ENCODE results near the gene TPX2. TPM values are rescaled to one million over a fixed set of nuclear protein-coding genes. Genes with fewer than 3 reads are reported as not detected.

TPX2 gene
- polyA plus RNA-seq, 1 donor (not counting 4 experiments of a cell fraction or from before 2014, with no cell fraction given), result 31.5 TPM

- no peak overlapping the region for H3K9ac ChIP-seq (ENCODE audit: control insufficient read depth, extremely low read depth, insufficient read depth, low read length)
- FAIRE-seq (no peak), DNase-seq (ENCODE audit: low read depth, low spot score) (no peak)
- H3K4me2 ChIP-seq (ENCODE audit: control insufficient read depth, extremely low read depth, insufficient read depth, low read depth, low read length), result no peak overlapping the region
- peaks cover 12 to 56% of the 10 kb centered on the region in 2 experiments for H3K36me3 ChIP-seq (ENCODE audit: control insufficient read depth in 2 of 2, extremely low read depth in 1 of 2, insufficient read depth in 2 of 2, low read length in 2 of 2)
- H3K4me3 ChIP-seq (ENCODE audit: control insufficient read depth in 2 of 3, extremely low read depth in 1 of 3, insufficient read depth in 2 of 3, low read depth in 1 of 3, low read length in 3 of 3), result no peak overlapping the region
- TF ChIP-seq EZH2 (IDR thresholded peaks at IDR 0.05; ENCODE audit: low read length), result no peak
- TF ChIP-seq CTCF (optimal IDR thresholded peaks at IDR 0.05 in 1 of 3, IDR thresholded peaks at IDR 0.05 in 1 of 3, conservative IDR thresholded peaks at IDR 0.05 in 1 of 3; ENCODE audit: extremely low read depth in 1 of 3, insufficient read depth in 2 of 3, low read length in 3 of 3), result no peak
- H2AFZ ChIP-seq (ENCODE audit: control insufficient read depth, low read length), result no peak overlapping the region
- peaks cover 84% of the 10 kb centered on the region for H3K79me2 ChIP-seq (ENCODE audit: control insufficient read depth, insufficient read depth, low read length)
- no peaks in the 10 kb centered on the region for H3K9me3 ChIP-seq (ENCODE audit: control insufficient read depth, low read depth, low read length)
- H3K27me3 ChIP-seq (ENCODE audit: control insufficient read depth, extremely low read depth, insufficient read depth, low read length), result no peaks in the 10 kb centered on the region
- H3K4me1 ChIP-seq (ENCODE audit: control insufficient read depth, extremely low read depth, insufficient read depth, low read length), result peaks cover 56% of the 10 kb centered on the region
- peaks cover 2% of the 10 kb centered on the region for H3K9me1 ChIP-seq (ENCODE audit: control insufficient read depth, extremely low read depth, insufficient read depth, low read length)
- dilution Hi-C loops (cut with MboI; ENCODE audit: extremely low pct_ligation_motif_present, low sequenced_read_pairs), result no loop called here
- peak overlapping the region; percentile 70 for H3K27ac ChIP-seq (ENCODE audit: control insufficient read depth, insufficient read depth, low read length)
- H4K20me1 ChIP-seq (ENCODE audit: control insufficient read depth, extremely low read depth, insufficient read depth, low read length), result no peaks in the 10 kb centered on the region
Observed at GRCh38 chr20:31700747-31701146, 38.3 kb upstream of the TPX2 start.

GRCh38 chr20:31701591-31701990, 37.5 kb upstream of the TPX2 start:
- Histone ChIP-seq H3K27ac (ENCODE audit: control insufficient read depth, insufficient read depth, low read length) (no peak overlapping the region), H3K4me2 (ENCODE audit: control insufficient read depth, extremely low read depth, insufficient read depth, low read depth, low read length) (no peak overlapping the region), H3K79me2 (ENCODE audit: control insufficient read depth, insufficient read depth, low read length) (peaks cover 84% of the 10 kb centered on the region), H3K9ac (ENCODE audit: control insufficient read depth, extremely low read depth, insufficient read depth, low read length) (no peak overlapping the region), H2AFZ (ENCODE audit: control insufficient read depth, low read length) (no peak overlapping the region), H3K36me3 (ENCODE audit: control insufficient read depth in 2 of 2, extremely low read depth in 1 of 2, insufficient read depth in 2 of 2, low read length in 2 of 2) (peaks cover 11 to 55% of the 10 kb centered on the region in 2 experiments), H3K9me1 (ENCODE audit: control insufficient read depth, extremely low read depth, insufficient read depth, low read length) (no peaks in the 10 kb centered on the region), H3K4me1 (ENCODE audit: control insufficient read depth, extremely low read depth, insufficient read depth, low read length) (peaks cover 56% of the 10 kb centered on the region), H3K27me3 (ENCODE audit: control insufficient read depth, extremely low read depth, insufficient read depth, low read length) (no peaks in the 10 kb centered on the region), H3K9me3 (ENCODE audit: control insufficient read depth, low read depth, low read length) (no peaks in the 10 kb centered on the region), H4K20me1 (ENCODE audit: control insufficient read depth, extremely low read depth, insufficient read depth, low read length) (no peaks in the 10 kb centered on the region), H3K4me3 (ENCODE audit: control insufficient read depth in 2 of 3, extremely low read depth in 1 of 3, insufficient read depth in 2 of 3, low read depth in 1 of 3, low read length in 3 of 3) (no peak overlapping the region)
- TF ChIP-seq CTCF (optimal IDR thresholded peaks at IDR 0.05 in 1 of 3, IDR thresholded peaks at IDR 0.05 in 1 of 3, conservative IDR thresholded peaks at IDR 0.05 in 1 of 3; ENCODE audit: extremely low read depth in 1 of 3, insufficient read depth in 2 of 3, low read length in 3 of 3) (no peak), EZH2 (IDR thresholded peaks at IDR 0.05; ENCODE audit: low read length) (no peak)
- dilution Hi-C loops (cut with MboI; ENCODE audit: extremely low pct_ligation_motif_present, low sequenced_read_pairs), result no loop called here
- DNase-seq (ENCODE audit: low read depth, low spot score), result no peak
- no peak for FAIRE-seq

Data from keratinocyte (primary cell).